ENCODE results near the gene KLHL21.

- TF ChIP-seq CTCF (IDR thresholded peaks at IDR 0.05) (no peak), EP300 (IDR thresholded peaks at IDR 0.05) (no peak)
Observed at GRCh38 chr1:6574025-6574620, 28.5 kb downstream of the KLHL21 start.
